ENCODE results near the gene PCNX3.
"Not testable (repeated sequence)": the region's sequence is repeated elsewhere in the genome, so short reads cannot be mapped to it uniquely, and the experiment has no call there.

Gene PCNX3

DNA sequence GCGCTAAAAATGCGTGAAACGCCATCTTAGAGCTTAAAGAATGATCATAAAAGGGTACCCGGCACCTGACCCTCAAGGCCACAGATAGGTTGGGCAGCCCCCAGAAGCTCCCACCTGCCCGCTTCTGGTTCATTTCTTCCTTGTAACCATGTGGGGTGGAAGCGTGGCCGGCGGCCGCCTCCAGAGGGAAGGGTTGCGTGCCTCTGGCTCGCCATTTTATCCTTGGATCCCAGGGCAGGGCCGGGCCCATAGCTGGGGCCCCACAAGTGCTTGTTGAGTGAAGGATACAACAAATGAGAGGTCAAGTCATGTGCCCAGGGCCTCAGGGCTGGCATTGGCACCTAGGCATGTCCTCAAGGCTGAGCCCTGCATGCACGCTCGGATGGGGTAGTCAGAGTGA is 5.9 kb downstream of the PCNX3 start:
- no peak for DNase-seq

DNA sequence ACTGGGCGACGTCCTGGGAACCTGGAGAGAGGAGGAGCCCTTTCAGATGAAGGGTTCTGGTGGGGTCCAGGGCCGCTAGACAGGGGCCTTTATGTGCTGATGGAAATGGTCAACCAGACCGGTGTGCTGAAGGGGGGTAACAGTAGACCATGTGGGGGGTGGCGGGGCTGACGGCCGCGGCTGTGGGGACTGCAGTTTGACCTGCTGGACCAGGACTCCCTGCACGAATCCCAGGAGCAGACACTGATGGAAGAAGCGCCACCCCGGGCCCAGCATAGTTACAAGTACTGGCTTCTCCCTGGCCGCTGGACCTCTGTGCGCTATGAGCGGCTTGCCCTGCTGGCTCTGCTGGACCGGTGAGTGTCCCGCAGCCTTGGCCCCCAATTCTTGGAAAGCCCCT is 6.4 kb downstream of the PCNX3 start:
- DNase-seq = no peak

DNA sequence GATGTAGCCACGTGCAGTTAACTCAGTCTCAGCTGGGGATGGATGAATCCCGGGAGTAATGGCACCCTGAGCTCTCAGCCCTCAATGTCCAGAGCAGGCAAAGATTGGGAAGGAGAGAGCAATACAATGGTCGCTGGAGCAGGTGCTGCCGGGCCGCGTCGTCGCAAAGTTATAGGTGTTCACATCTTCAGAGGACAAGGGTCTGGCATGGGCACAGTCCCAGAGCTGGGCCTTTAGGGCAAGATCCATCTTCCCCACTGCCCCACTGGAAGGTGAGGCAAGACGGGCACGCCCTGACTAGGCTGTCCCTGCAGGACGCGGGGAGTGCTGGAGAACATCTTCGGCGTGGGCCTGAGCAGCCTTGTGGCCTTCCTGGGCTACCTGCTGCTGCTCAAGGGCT is 7.6 kb downstream of the PCNX3 start:
- no peak for DNase-seq

GRCh38 chr11:65623852-65624616 is 8.5 kb downstream of the PCNX3 start:
- no peak for DNase-seq

- DNase-seq = no peak
Observed at GRCh38 chr11:65624931-65625627, 9.5 kb downstream of the PCNX3 start.

GRCh38 chr11:65625628-65626342 is 10.2 kb downstream of the PCNX3 start:
- DNase-seq = peak; percentile 77

DNA sequence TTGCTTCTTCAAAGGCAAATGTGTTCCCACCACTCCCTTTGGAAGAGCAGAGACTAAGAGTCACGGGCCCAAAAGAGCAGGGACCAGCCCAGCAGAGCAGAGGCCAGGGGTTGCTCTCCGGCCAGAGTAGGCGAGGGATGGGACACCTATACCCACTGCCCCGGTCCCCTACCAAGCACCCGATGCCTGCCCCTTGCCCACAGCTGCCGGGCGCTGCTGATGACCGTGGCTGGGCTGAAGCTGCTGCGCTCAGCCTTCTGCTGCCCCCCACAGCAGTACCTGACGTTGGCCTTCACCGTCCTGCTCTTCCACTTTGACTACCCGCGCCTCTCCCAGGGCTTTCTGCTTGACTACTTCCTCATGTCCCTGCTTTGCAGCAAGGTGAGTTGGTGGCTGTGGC is 11.6 kb downstream of the PCNX3 start:
- DNase-seq = no peak

DNA sequence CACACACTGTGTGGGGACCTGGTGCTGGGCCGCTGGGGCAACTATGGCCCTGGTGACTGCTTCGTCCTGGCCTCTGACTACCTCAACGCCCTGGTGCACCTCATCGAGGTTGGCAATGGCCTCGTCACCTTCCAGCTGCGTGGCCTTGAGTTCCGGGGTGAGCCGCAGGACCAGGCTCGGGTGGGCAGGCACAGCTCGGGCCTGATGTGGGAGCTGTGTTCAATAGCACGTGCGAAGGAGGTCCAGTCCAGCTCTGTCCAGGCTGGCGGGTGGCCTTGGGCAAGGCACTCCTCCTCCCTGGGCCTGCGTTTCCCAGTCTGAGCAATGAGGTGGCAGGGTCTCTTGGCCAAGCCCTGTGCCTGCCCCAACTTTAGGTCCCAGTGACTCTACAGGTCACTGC is 14.0 kb downstream of the PCNX3 start:
- DNase-seq = no peak

- DNase-seq = no peak
Observed at GRCh38 chr11:65630215-65630614, 14.6 kb downstream of the PCNX3 start.

DNA sequence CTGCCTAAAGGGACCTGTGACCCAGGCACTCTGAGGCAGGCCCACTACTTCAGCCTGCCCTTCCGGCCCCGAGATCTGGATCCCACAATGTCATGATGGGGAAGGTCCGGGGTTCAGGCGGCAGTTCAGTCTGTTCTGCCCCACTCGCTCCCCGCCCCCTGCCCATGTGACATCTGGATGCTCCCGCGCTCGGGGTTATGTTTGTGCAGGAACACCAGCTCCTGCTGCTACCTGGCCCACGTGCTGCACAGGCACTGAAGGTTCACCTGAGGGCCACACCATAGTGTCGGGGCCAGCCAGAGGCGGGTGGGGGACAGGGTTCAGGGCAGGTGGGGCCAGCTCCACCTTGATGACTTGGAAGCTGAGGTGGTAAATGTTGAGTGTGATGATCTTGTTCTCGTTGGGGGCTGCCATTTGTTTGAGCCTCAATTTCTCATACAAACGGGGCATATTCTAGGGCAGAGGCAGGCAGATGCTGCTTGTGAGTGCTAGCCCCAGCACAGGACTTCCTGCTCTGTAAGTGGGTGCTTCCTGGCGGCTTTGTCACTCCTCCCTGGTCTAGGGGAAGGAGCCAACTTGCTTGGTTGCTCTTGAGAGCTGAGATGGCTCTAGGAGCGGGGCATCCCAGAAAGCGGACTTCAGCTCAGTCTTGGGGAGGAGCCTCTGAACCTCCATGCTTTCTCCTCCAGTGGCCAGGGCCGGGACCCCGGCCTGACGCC is 18.0 kb downstream of the PCNX3 start:
- DNase-seq = no peak

DNA sequence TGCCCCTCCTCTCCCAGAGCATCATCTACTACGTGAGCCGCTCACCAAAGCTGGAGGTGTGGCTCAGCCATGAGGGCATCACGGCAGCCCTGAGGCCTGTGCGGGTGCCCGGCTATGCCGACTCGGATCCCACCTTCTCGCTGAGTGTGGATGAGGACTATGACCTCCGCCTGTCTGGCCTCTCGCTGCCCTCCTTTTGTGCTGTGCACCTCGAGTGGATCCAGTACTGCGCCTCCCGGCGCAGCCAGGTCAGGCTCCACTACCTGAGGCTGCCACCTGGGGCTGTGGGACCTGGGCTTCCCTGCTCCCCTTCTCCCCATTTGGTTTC is 18.5 kb downstream of the PCNX3 start:
- no peak for DNase-seq

DNA sequence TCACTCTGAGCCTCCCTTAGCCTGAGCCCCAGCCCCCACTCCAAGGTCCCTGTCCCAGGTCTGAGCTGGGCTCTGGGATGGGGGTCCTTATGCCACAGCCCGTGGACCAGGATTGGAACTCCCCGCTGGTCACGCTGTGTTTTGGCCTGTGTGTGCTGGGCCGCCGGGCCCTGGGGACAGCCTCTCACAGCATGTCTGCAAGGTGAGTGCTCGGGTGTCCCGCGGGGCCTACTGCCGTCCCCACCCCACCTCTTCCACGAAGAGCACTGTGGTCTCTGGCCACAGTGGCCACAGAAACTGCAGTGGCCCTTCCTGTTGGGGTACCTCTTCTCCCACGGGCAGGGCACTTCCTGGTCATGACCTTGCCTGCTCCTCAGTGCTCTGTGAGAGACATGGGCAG is 18.9 kb downstream of the PCNX3 start:
- DNase-seq = no peak

GRCh38 chr11:65634905-65635731 is 19.5 kb downstream of the PCNX3 start:
- no peak for DNase-seq

DNA sequence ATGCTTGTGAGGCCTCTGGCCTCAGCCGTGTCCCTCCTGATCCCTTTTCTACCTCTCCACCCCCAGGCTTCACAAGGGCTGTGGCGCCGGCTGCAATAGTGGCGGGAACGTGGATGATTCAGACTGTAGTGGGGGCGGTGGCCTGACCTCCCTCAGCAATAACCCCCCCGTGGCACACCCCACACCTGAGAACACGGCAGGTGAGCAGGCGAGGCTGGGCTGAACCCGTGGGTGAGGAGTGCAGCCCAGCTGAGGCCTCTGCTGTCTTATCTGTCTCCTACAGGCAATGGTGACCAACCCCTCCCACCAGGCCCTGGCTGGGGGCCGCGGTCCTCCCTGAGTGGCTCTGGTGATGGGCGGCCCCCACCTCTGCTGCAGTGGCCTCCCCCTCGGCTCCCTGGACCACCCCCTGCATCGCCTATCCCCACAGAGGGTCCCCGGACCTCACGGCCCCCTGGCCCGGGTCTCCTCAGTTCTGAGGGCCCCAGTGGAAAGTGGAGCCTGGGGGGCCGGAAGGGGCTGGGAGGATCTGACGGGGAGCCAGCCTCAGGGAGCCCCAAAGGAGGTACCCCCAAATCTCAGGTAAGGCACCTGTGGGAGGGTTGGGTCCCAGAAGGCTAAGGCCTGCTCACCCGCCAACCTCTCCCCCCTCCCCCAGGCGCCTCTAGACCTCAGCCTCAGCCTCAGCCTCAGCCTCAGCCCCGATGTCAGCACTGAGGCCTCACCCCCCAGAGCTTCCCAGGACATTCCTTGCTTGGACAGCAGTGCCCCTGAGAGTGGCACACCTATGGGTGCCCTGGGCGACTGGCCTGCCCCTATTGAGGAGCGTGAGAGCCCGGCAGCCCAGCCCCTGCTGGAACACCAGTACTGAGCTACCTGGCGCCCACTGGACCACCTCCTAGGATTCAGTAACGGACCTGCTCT is 20.8 kb downstream of the PCNX3 start:
- DNase-seq = no peak

DNA sequence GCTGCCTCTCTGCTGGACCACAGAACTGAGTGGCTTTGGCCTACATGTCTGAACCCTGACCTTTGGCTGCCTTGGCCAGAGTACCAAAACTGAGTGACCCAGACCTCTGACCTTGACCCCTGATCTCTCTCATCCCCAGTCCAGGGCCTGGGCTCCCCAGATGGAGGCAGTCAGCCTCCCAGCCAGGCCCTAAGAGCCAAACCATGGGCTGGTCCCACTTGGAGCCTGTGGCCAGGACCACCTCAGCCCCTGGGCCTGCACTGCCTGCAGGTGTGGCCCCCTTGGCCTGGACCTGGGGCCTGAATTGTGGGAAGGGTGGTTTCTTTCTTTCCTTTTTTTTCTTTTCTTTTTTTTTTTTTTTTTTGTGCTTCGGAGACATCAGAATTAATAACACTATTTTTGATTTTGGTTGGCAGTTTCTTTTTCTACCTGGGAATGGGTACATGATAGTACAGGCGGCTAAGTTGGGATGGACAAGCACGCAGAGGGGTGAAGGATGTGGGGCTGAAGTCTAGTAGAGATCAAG is 21.5 kb downstream of the PCNX3 start:
- no peak for DNase-seq

- DNase-seq = peak; percentile 91
Observed at GRCh38 chr11:65637794-65638419, 22.3 kb downstream of the PCNX3 start, which contains the start of gene SIPA1. SIPA1 (plus strand) TSS chr11:65638101; CDS start chr11:65640922, 2,821 bp downstream.

DNA sequence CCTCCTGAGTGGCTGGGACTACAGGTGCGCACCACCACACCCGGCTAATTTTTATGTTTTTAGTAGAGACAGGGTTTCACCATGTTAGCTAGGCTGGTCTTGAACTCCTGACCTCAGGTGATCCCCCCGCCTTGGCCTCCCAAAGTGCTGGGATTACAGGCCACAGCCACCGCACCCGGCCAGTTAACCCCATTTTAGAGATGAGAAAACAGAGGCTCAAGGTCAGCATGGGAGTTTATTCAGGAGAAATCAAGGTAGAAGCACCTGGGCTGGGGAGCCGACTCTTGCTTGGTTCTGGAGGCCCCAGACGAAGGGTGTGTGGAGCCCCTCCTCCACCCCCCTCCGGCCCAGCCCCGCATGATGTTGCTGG is 23.6 kb downstream of the PCNX3 start:
- not testable (repeated sequence) for DNase-seq

DNA sequence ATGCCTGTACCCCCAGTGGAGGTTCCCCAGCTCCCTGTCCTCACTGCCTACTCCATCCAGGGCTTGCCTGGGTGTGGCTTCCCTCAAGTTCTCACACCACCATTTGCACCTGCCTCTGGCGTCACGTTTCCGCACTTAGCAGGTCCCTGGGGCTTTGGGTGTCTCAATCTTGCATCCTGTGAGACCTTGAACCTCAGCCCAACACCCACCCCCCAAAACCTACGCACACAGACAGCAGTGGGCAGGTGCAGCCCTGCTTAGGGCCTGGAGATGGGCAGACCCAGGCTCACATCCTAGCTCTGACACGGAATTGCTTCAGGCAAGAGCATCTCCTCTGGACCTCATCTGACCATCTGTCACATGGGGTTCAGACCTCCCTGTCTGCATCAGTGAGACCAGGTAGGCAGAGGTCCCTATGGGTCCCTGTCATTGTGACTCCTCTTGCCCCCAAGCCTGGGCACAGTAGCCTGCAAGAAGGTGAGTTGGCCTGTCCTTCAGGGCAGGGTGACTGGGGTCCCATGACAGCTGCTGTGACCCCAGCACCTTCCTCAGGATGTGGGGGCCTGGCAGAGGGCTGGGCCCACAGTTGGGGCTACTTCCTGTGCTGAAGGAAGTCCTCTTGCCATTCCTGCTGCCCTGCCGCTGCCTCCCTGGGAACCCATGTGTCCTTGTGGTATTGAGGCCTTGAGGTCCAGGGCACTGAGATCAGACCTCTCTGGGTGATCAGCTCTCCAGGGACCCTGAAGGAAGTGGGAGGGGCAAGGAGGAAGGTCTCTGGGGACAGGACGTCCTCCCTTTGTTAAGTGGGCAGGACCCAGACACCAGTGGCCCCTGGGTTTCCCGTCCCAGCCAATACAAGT is 24.3 kb downstream of the PCNX3 start:
- peak; percentile 74 for DNase-seq

- DNase-seq = peak; percentile 81
Observed at GRCh38 chr11:65640483-65641296, 25.1 kb downstream of the PCNX3 start.

All from activated CD8-positive, alpha-beta memory T cell treated with anti-CD3 and anti-CD28 coated beads for 24 hours (primary cell).